Measurements from ENCODE around the gene TNS3.

TNS3 gene

GRCh38 chr7:47333959-47334358, 248.0 kb downstream of the TNS3 start:
- Mint-ChIP-seq H3K27me3 (no peaks in the 10 kb centered on the region), H3K9me3 (no peaks in the 10 kb centered on the region), H3K36me3 (no peaks in the 10 kb centered on the region), H3K4me1 (no peaks in the 10 kb centered on the region), H3K4me3 (no peak overlapping the region), H3K27ac (no peak overlapping the region)
- DNase-seq = no peak
- CTCF ChIA-PET = no interaction called here

- CTCF ChIA-PET = no interaction called here
- DNase-seq = no peak
- Mint-ChIP-seq H3K9me3 (peaks cover 2% of the 10 kb centered on the region), H3K36me3 (no peaks in the 10 kb centered on the region), H3K27me3 (no peaks in the 10 kb centered on the region), H3K4me1 (no peaks in the 10 kb centered on the region), H3K4me3 (no peak overlapping the region), H3K27ac (no peak overlapping the region)
Observed at GRCh38 chr7:47333554-47333887, 248.4 kb downstream of the TNS3 start.

GRCh38 chr7:47332681-47333553, 249.0 kb downstream of the TNS3 start:
- Mint-ChIP-seq H3K27me3 (no peaks in the 10 kb centered on the region), H3K9me3 (peaks cover 2% of the 10 kb centered on the region), H3K36me3 (no peaks in the 10 kb centered on the region), H3K4me3 (no peak overlapping the region), H3K4me1 (no peaks in the 10 kb centered on the region), H3K27ac (no peak overlapping the region)
- DNase-seq = no peak
- CTCF ChIA-PET = no interaction called here

DNA sequence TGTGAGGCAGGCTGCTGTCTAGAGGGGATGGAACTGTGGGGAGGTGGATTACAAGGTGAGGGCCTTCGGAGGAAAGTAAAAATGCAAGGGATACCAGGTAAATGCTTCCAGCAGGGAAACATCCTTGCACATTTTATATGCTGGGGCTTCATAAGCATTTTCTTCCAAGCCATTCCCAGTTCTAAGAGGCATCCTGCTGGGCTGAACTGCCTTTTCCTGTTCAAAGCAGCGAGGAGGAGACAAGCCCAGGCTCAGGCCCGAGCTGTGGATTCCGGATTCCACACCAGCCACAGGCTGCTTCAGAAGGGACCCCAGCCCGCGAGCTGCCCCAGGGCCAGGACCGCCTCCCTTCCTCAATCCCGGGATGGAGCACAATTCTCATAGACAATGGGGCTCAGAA, 249.7 kb downstream of the TNS3 start:
- no peak overlapping the region for H3K27ac Mint-ChIP-seq

GRCh38 chr7:47331179-47331565, 250.7 kb downstream of the TNS3 start:
- CTCF ChIA-PET = no interaction called here
- Mint-ChIP-seq H3K27ac (no peak overlapping the region), H3K27me3 (no peaks in the 10 kb centered on the region), H3K4me1 (no peaks in the 10 kb centered on the region), H3K9me3 (peaks cover 2% of the 10 kb centered on the region), H3K4me3 (no peak overlapping the region), H3K36me3 (no peaks in the 10 kb centered on the region)
- DNase-seq = no peak

More for the DNA sequence above, 249.7 kb downstream of the TNS3 start:
- Mint-ChIP-seq H3K4me1 (no peaks in the 10 kb centered on the region), H3K9me3 (peaks cover 2% of the 10 kb centered on the region), H3K4me3 (no peak overlapping the region), H3K36me3 (no peaks in the 10 kb centered on the region), H3K27me3 (no peaks in the 10 kb centered on the region)
- DNase-seq = no peak
- CTCF ChIA-PET = no interaction called here

DNA sequence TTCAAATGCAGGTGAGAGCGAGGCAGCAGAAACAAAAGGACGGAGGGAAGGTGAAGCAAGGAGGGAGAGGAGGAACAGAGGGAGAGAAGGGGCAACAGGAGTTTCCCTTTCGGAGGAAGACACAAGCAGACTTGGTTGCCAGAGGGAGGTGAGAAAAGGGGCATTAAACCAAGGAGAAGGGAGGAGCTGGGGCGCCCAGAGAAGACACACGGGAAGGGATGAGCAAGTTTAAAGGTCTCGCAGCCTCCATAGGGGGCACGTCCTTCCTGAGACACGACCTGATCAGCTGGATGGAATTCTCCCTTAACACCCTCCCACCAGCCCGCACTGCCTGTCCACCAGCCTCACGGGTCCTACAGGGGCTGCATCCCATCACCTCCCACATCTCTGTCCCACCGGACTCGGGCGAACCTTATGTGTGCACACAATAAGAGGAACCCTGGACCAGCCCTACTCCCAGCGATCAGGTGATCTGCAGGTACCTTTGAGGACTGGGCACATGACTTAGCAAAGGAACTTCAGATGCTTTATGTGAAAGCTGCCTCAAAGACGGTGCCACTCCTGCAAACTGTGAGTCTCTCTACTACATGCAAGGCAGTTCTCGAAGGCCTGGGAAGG, 251.2 kb downstream of the TNS3 start:
- Mint-ChIP-seq H3K27me3 (no peaks in the 10 kb centered on the region), H3K36me3 (no peaks in the 10 kb centered on the region), H3K4me1 (no peaks in the 10 kb centered on the region), H3K27ac (no peak overlapping the region), H3K4me3 (no peak overlapping the region), H3K9me3 (peaks cover 2% of the 10 kb centered on the region)
- DNase-seq = no peak
- CTCF ChIA-PET = no interaction called here

DNA sequence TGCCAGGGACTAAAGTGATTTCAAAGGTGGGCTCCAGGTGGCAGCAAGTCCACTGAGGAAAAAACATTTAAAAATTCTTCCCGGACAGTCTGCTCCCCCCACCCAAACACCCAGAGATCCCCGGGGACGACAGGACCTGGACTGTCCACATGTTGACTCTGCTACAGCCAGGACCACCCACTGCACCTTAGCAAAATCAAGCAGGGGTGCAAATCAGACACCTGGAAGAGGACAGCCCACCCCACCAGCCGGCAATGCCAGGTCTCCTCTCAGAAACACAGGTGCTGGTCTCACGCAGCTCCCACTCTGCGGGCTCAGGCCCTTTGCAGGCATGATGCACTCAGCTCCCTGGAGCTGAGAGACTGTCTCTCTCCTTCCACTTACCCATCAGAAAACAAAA, 251.9 kb downstream of the TNS3 start:
- H3K36me3 Mint-ChIP-seq = no peaks in the 10 kb centered on the region
- H3K4me3 Mint-ChIP-seq = no peak overlapping the region
- no peak for DNase-seq
- no peaks in the 10 kb centered on the region for H3K4me1 Mint-ChIP-seq
- no peak overlapping the region for H3K27ac Mint-ChIP-seq
- H3K9me3 Mint-ChIP-seq = peaks cover 2% of the 10 kb centered on the region
- no peaks in the 10 kb centered on the region for H3K27me3 Mint-ChIP-seq
- CTCF ChIA-PET = no interaction called here

DNA sequence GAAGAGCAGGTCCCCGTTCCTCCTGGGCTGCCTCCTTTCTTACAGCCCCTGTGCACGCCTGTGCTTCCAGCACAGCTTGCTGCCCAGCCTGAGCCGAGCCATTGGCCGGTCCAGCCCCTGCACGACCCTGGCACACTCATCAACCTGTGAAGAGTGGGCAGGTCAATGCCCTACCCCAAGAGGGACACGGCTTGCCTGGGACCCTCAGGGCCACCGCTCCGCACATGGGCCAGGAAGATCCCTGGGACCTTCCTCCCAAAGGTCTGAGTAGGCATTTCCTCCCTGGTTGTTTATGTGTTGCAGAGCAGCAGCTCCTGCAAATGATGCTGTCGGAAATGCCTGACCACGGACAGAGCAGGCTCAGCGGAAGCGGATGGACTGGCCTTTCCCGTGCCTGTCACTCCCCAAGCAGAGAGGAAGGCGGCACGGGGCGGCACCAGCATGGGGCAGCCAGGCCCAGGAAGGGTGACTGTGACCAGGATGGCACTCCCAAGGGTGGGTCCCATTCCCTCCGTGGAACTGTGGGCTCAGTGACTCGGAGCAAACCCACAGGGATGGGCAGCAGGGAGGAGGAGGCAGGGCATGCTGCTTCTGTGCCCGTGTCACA, 252.5 kb downstream of the TNS3 start:
- Mint-ChIP-seq H3K9me3 (peaks cover 2% of the 10 kb centered on the region), H3K4me3 (no peak overlapping the region), H3K36me3 (no peaks in the 10 kb centered on the region), H3K27me3 (no peaks in the 10 kb centered on the region), H3K27ac (no peak overlapping the region), H3K4me1 (no peaks in the 10 kb centered on the region)
- no peak for DNase-seq
- CTCF ChIA-PET = no interaction called here

DNA sequence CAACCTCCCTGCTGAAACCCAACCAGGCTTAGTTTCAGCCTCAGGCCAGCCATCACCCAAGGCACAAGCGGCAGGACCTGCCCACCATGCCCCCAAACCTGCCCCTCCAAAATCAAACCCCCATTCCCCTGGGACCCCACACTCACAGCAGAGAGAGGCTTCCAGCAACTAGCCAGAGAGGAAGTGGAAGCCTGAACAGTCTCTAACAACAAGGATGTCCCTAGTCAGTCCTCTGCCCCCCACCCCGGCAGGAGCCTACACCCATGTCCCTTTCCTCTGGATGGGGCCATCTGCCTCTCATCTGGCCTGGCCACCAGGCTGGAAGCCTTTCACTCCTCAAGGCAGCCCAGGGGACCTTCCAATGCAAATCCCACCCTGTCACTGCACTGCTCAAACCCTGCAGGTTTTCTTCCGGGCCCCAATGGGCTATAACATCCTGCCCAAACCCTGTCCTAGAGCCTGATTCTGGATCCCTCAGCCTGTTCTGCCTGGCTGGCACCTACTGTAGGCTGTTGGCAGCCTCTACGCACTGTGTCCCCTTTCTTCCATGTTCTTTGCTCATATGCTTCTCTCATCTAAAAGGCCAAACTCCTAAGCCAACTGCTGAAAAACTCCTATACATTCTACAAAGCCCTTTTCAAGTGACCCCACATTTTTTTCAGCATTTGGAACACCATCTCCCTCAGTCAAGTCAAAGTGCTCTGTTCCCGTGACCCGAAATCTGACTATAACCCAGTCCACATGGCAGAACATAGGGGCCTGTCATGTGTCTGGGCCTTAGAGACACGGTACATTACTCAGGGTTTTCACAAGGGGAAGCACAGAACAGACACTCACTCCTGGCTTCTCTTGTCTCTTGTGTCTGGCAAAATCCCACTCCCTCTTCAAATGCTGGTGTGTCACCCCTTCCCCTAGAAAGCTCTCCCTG, 253.3 kb downstream of the TNS3 start:
- no peaks in the 10 kb centered on the region for H3K4me1 Mint-ChIP-seq
- no peaks in the 10 kb centered on the region for H3K36me3 Mint-ChIP-seq
- CTCF ChIA-PET = no interaction called here
- H3K27me3 Mint-ChIP-seq = no peaks in the 10 kb centered on the region
- peaks cover 2% of the 10 kb centered on the region for H3K9me3 Mint-ChIP-seq
- no peak for DNase-seq
- H3K27ac Mint-ChIP-seq = no peak overlapping the region
- no peak overlapping the region for H3K4me3 Mint-ChIP-seq

DNA sequence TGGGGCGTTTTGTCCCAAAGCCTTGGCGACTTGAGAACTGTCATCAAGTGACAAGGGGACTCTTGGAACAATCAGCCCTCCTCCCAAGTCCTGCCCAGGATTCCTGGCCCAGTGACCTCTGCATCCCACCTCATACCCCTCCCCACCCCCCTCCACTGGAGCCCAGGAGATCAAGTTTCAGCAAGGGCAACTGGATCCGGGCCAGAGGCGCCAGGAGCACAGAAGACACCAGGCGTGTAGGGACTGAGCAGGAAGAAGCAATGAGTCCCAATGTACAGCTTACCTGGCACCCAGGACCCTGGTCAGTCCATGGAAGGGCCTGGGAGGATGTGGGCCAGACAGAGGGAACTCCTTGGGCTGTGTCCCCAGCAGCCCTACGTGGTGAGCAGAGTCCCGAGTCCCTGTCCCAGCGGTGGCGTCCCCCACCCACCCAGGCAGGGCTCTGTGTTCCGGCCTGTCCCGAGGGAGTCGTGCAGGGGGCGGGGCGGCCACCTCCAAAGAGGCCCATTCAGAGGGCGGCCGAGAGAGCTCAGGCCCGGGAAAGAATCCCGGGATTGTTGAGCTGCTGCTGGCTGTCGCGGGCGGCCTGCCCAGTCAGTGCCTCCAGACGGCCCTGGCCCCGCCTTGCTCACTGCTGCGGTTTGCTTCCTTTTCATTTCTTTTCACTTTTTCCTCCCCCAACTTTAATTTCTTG, 254.1 kb downstream of the TNS3 start:
- no peaks in the 10 kb centered on the region for H3K27me3 Mint-ChIP-seq
- no peak overlapping the region for H3K27ac Mint-ChIP-seq
- H3K4me1 Mint-ChIP-seq = no peaks in the 10 kb centered on the region
- no peak overlapping the region for H3K4me3 Mint-ChIP-seq
- H3K36me3 Mint-ChIP-seq = no peaks in the 10 kb centered on the region
- peaks cover 2% of the 10 kb centered on the region for H3K9me3 Mint-ChIP-seq
- CTCF ChIA-PET = no interaction called here
- DNase-seq = no peak

DNA sequence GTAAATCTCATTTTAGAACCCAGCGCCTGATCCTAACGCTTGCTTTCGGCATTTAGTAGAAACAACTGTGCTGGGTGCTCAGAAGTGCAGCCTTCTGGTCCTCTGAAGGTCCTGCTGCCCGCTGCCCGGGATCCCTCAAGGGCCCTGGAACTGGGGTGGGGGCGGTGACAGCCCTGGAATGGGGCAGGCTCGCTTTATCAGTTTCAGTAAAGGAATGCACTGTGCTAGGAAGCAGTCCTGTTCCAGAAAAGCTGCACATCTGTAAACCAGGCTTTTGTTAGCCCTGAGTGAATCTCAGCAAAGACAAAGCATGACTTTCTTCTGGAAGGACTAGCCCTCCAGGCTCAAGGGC, 254.6 kb downstream of the TNS3 start:
- H3K4me3 Mint-ChIP-seq = no peak overlapping the region
- H3K4me1 Mint-ChIP-seq = no peaks in the 10 kb centered on the region
- peaks cover 2% of the 10 kb centered on the region for H3K9me3 Mint-ChIP-seq
- no peak overlapping the region for H3K27ac Mint-ChIP-seq
- H3K36me3 Mint-ChIP-seq = no peaks in the 10 kb centered on the region
- CTCF ChIA-PET = no interaction called here
- H3K27me3 Mint-ChIP-seq = no peaks in the 10 kb centered on the region
- no peak for DNase-seq

GRCh38 chr7:47326808-47327207, 255.1 kb downstream of the TNS3 start:
- no peak for DNase-seq
- no peak overlapping the region for H3K4me3 Mint-ChIP-seq
- CTCF ChIA-PET = no interaction called here
- no peaks in the 10 kb centered on the region for H3K4me1 Mint-ChIP-seq
- H3K27me3 Mint-ChIP-seq = no peaks in the 10 kb centered on the region
- H3K36me3 Mint-ChIP-seq = no peaks in the 10 kb centered on the region
- no peak overlapping the region for H3K27ac Mint-ChIP-seq
- peaks cover 2% of the 10 kb centered on the region for H3K9me3 Mint-ChIP-seq

- Mint-ChIP-seq H3K9me3 (peaks cover 2% of the 10 kb centered on the region), H3K36me3 (no peaks in the 10 kb centered on the region), H3K27ac (no peak overlapping the region), H3K4me1 (no peaks in the 10 kb centered on the region), H3K4me3 (no peak overlapping the region), H3K27me3 (no peaks in the 10 kb centered on the region)
- no peak for DNase-seq
- CTCF ChIA-PET = interaction anchor here (1.3 kb wide), 1 partner anchor 72 kb away, joined by 4 read pairs; no protein-coding TSS in a partner anchor
Observed at GRCh38 chr7:47326220-47326619, 255.7 kb downstream of the TNS3 start.

DNA sequence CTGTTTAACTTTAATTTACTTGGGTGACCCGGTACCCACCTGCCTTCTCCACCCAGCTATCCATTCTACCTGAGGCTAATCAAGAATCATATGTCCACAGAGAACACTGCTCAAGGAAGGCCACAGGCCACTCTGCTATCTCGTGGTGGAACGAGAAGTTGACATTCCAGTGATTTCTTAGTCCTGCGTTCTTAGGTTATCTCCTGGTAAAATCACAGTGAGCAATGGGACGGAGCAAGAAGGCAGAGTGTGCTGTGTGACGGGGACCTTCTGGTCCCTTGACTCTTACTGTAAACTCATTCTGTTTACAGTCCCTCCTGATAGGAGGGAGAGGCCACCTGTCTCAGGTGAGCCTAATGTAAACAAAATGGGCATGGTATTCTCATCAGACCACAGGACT, 256.6 kb downstream of the TNS3 start:
- CTCF ChIA-PET = interaction anchor here (1.2 to 1.3 kb wide), 2 partner anchors 59 to 71 kb away, joined by 3 to 4 read pairs; no protein-coding TSS in a partner anchor
- Mint-ChIP-seq H3K27me3 (no peaks in the 10 kb centered on the region), H3K4me3 (no peak overlapping the region), H3K9me3 (peaks cover 2% of the 10 kb centered on the region), H3K4me1 (no peaks in the 10 kb centered on the region), H3K27ac (no peak overlapping the region), H3K36me3 (no peaks in the 10 kb centered on the region)
- DNase-seq = no peak
